Small intestine (tissue), 7 donors: ENCODE data around the gene ABCB8. TPM values are rescaled to one million over a fixed set of nuclear protein-coding genes. Genes with fewer than 3 reads are reported as not detected.

Source experiments
- DNase-seq, 2 donors: peaks; one replicate each; pipeline versions ENCODE4 v3.0.0 to v3.0.0-alpha.2; 2013
- FAIRE-seq: peaks from 2 replicates; lab custom pipeline; 2012; peaks lifted over from hg19 to GRCh38; lab: Jason Lieb, UNC
- H3K27ac ChIP-seq, 3 donors: one replicate each; pipeline ENCODE4 v1.5.1; 2013; ENCODE audit warnings: low read length in 2 of 3, mild to moderate bottlenecking in 2 of 3, control low read depth in 1 of 3, inconsistent platforms in 1 of 3, low read depth in 1 of 3, moderate library complexity in 1 of 3
- H3K27me3 ChIP-seq, 3 donors: one replicate each; pipeline ENCODE4 v1.6.1; 2013; ENCODE audit warnings: low read length in 3 of 3, inconsistent platforms in 1 of 3; ENCODE audit not compliant: control insufficient read depth in 3 of 3, insufficient read depth in 3 of 3
- H3K36me3 ChIP-seq, 3 donors: one replicate each; pipeline ENCODE4 v1.6.1; 2013; ENCODE audit warnings: low read length in 3 of 3, inconsistent platforms in 1 of 3, low read depth in 1 of 3, mild to moderate bottlenecking in 1 of 3, moderate library complexity in 1 of 3; ENCODE audit not compliant: control insufficient read depth in 3 of 3, insufficient read depth in 2 of 3
- H3K4me1 ChIP-seq, 3 donors: one replicate each; pipeline ENCODE4 v1.6.1; 2013; ENCODE audit warnings: low read length in 2 of 3, inconsistent platforms in 1 of 3, low read depth in 1 of 3, mild to moderate bottlenecking in 1 of 3, moderate library complexity in 1 of 3; ENCODE audit not compliant: control insufficient read depth in 3 of 3, insufficient read depth in 2 of 3
- H3K4me3 ChIP-seq, 3 donors: one replicate each; pipeline ENCODE4 v1.5.1; 2013; ENCODE audit warnings: low read length in 3 of 3, control low read depth in 1 of 3, inconsistent platforms in 1 of 3, low read depth in 1 of 3, mild to moderate bottlenecking in 1 of 3, moderate library complexity in 1 of 3
- H3K9me3 ChIP-seq, 2 donors: one replicate each; pipeline ENCODE4 v1.6.1; 2013; ENCODE audit warnings: low read depth in 1 of 2, low read length in 1 of 2; ENCODE audit not compliant: control insufficient read depth in 2 of 2, insufficient read depth in 1 of 2
- WGBS, 3 donors: extraction: QIAGEN DNeasy Blood & Tissue Kit; methylation state at CpG; one replicate each; pipeline ENCODE4 v1.1.7; 2013; 5-methylcytosine and 5-hydroxymethylcytosine counted together
- polyA plus RNA-seq, 4 donors: library from polyadenylated mRNA; stranded (reverse) in 3 of 4; unstranded in 1 of 4; fragments of 200-250 nt in 3 of 4; fragments of 120-200 nt in 1 of 4; gene quantifications; one replicate each; pipeline versions ENCODE4 v1.2.1 to v1.2.3, GENCODE V29; 2013
- donor health status: healthy with polysubstance abuse.
- donor health status: control.
- donor health status: control.
- donor health status: Bipolar disorder and iron deficiency.
- donor health status: healthy.

The ABCB8 gene
- polyA plus RNA-seq, 4 donors, result 15.4 to 29.9 (median 16.2) TPM

- Histone ChIP-seq H3K4me1 (peaks cover 0 to 48% (median 9%) of the 10 kb centered on the region in 3 donors), H3K4me3 (peak overlapping the region; percentile 73 to 81 (median 80)), H3K9me3 (no peaks in the 10 kb centered on the region), H3K27ac (peak overlapping the region in 1 of 3 donors; percentile 70), H3K36me3 (peaks cover 0 to 31% (median 12%) of the 10 kb centered on the region in 3 donors), H3K27me3 (no peaks in the 10 kb centered on the region)
- DNase-seq (peak in 1 of 2 donors; percentile 16), FAIRE-seq (no peak)
- WGBS, 3 donors, result 2% methylated on average over 16 to 17 of the region's 17 CpGs
Measured at GRCh38 chr7:151060113-151060415, 31.8 kb downstream of the ABCB8 start.

- DNase-seq, result peak; percentile 38 to 46
- Histone ChIP-seq H3K9me3 (no peaks in the 10 kb centered on the region), H3K36me3 (peaks cover 0 to 32% (median 13%) of the 10 kb centered on the region in 3 donors), H3K4me3 (peak overlapping the region; percentile 73 to 81 (median 80)), H3K4me1 (peaks cover 0 to 48% (median 9%) of the 10 kb centered on the region in 3 donors), H3K27ac (peak overlapping the region in 1 of 3 donors; percentile 8), H3K27me3 (no peaks in the 10 kb centered on the region)
- FAIRE-seq, result no peak
- WGBS, 3 donors, result 10 to 14% (median 11%) methylated on average over 20 to 21 of the region's 21 CpGs
Measured at GRCh38 chr7:151060416-151061212, 32.4 kb downstream of the ABCB8 start.

GRCh38 chr7:151061213-151062110 lies 33.2 kb downstream of the ABCB8 start:
- Histone ChIP-seq H3K36me3 (peaks cover under 1 to 40% (median 19%) of the 10 kb centered on the region in 3 donors), H3K4me3 (no peak overlapping the region), H3K9me3 (no peaks in the 10 kb centered on the region), H3K4me1 (peaks cover 0 to 46% (median 9%) of the 10 kb centered on the region in 3 donors), H3K27me3 (no peaks in the 10 kb centered on the region), H3K27ac (no peak overlapping the region)
- no peak for DNase-seq
- FAIRE-seq, result no peak
- 66 to 71% (median 70%) methylated on average over 33 of the region's 33 CpGs for WGBS, 3 donors

DNA sequence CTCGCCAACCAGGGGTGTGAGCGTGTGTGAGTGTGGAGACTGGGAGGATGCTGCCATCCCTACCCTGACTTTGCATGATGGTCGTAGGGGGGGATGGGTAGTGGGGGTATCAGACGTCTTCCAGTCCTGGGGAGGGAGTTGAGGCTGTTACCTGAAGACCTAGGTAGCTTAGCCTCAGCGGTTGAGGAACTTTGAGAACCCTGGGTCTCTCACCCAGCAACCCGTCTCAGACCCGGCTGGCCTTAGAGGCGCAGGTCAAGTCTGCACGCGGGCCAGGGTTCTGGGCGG lies 33.8 kb downstream of the ABCB8 start:
- no peak for FAIRE-seq
- no peak overlapping the region for H3K27ac ChIP-seq
- H3K4me1 ChIP-seq, result peaks cover 0 to 40% (median 9%) of the 10 kb centered on the region in 3 donors
- no peak for DNase-seq
- WGBS, 3 donors, result 20 to 64% (median 44%) methylated on average over 10 to 11 of the region's 11 CpGs
- peaks cover 3 to 46% (median 22%) of the 10 kb centered on the region in 3 donors for H3K36me3 ChIP-seq
- no peaks in the 10 kb centered on the region for H3K9me3 ChIP-seq
- H3K4me3 ChIP-seq, result no peak overlapping the region
- H3K27me3 ChIP-seq, result no peaks in the 10 kb centered on the region

DNA sequence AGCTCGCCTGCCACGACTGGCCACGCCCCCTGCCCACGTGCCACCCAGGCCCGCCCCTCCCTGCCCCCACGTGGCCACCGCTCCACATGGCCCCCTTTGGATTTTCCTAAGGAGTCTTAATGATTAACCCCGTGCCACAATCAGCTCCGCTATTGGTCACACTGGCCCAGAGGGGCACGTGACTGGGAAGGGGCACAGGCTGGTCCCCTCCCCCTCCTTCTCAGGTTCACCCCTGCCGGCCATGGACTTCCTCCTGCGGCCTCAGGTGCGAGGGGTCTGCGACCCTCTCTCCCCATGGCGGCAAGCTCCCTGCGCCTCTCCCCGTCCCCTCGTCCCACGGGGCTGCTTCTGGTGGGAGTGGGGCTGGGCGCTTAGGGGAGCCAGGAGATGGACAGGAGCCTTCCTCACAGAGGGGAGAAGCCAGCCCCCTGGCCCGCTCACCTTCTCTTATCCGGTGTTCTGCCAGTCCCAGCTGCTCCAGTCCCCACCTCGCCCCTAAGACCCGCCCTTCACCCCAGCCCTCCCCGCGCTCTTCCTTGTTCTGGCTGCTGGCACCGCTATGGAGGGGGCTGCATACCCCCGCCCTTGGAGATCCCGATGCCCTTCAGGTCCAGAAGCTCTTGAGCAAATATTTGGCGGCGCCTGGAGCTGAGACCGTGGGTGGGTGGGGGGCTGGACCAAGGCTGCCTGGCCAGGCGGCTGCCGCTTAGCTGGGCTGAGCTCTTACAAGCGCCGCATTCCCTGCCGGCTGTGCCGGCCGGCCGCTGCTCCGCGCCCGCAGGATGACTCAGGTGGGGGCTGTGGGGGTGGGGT lies 34.4 kb downstream of the ABCB8 start:
- 21 to 50% (median 39%) methylated on average over 37 to 43 of the region's 43 CpGs for WGBS, 3 donors
- DNase-seq (peak; percentile 95), FAIRE-seq (no peak)
- Histone ChIP-seq H3K4me1 (peaks cover 0 to 37% (median 9%) of the 10 kb centered on the region in 3 donors), H3K36me3 (peaks cover 7 to 52% (median 22%) of the 10 kb centered on the region in 3 donors), H3K27ac (peak overlapping the region; percentile 75 to 79 (median 75)), H3K4me3 (peak overlapping the region in 2 of 3 donors; percentile 67 to 72), H3K9me3 (no peaks in the 10 kb centered on the region), H3K27me3 (no peaks in the 10 kb centered on the region)

DNA sequence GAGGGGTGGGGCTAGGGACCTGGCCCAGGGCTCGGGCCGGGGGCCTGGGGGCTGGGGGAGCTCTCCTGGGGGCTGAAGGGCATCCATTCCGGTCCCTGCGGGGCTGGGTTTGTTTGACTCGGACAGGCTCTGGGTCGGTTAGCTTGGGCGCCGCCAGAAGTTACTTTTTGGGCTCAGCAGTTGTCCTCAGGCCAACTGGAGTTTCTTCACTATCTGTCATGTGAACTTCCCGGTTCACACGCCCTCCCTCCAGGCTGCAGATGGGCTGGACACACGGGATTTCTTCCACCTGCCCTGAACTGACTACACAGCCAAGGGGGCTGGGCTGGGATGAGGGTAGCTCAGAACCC lies 34.9 kb downstream of the ABCB8 start:
- FAIRE-seq (no peak), DNase-seq (peak; percentile 32 to 59)
- H3K36me3 ChIP-seq, result peaks cover 8 to 58% (median 22%) of the 10 kb centered on the region in 3 donors
- H3K4me3 ChIP-seq, result peak overlapping the region in 2 of 3 donors; percentile 67 to 72
- peaks cover 0 to 37% (median 9%) of the 10 kb centered on the region in 3 donors for H3K4me1 ChIP-seq
- WGBS, 3 donors, result 18 to 47% (median 36%) methylated on average over 9 to 11 of the region's 11 CpGs
- H3K27me3 ChIP-seq, result no peaks in the 10 kb centered on the region
- H3K9me3 ChIP-seq, result no peaks in the 10 kb centered on the region
- peak overlapping the region in 1 of 3 donors; percentile 52 for H3K27ac ChIP-seq

DNA sequence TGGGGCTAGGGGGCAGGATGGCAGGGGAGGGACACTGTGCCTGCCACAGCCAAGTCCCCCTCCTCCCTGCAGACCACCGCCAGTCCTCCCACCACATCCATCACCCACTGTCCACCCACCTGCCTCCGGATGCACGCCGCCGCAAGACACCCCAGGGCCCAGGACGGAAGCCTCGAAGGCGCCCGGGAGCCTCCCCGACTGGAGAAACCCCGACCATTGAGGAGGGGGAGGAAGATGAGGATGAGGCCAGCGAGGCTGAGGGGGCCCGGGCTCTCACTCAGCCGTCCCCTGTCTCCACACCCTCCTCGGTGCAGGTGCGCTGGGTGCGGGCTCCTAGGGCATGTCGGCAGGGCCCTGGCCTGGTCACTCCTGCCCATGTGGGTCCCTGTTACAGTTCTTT lies 36.2 kb downstream of the ABCB8 start:
- Histone ChIP-seq H3K27ac (no peak overlapping the region), H3K4me3 (no peak overlapping the region), H3K36me3 (peaks cover 9 to 70% (median 22%) of the 10 kb centered on the region in 3 donors), H3K4me1 (peaks cover 0 to 27% (median 9%) of the 10 kb centered on the region in 3 donors), H3K9me3 (no peaks in the 10 kb centered on the region), H3K27me3 (no peaks in the 10 kb centered on the region)
- FAIRE-seq (no peak), DNase-seq (no peak)
- WGBS, 3 donors, result 95 to 98% (median 95%) methylated on average over 9 to 18 of the region's 18 CpGs

- 88 to 93% (median 93%) methylated on average over 6 of the region's 6 CpGs for WGBS, 3 donors
Measured at GRCh38 chr7:151064993-151065392, 36.7 kb downstream of the ABCB8 start.

More at GRCh38 chr7:151064993-151065392, 36.7 kb downstream of the ABCB8 start:
- FAIRE-seq (no peak), DNase-seq (no peak)
- no peak overlapping the region for H3K4me3 ChIP-seq
- no peak overlapping the region for H3K27ac ChIP-seq
- peaks cover 9 to 76% (median 22%) of the 10 kb centered on the region in 3 donors for H3K36me3 ChIP-seq
- peaks cover 0 to 27% (median 9%) of the 10 kb centered on the region in 3 donors for H3K4me1 ChIP-seq
- no peaks in the 10 kb centered on the region for H3K9me3 ChIP-seq
- H3K27me3 ChIP-seq, result no peaks in the 10 kb centered on the region
